MCF 10A (cell line): ENCODE results near the gene RBCK1. TPM values are rescaled to one million over a fixed set of nuclear protein-coding genes. Genes with fewer than 3 reads are reported as not detected.

Experiments
- BruUV-seq: library from RNA; stranded (reverse); fragments of 400-500 nt; replicated peaks from 2 replicates; lab custom pipeline; 2021; lab: Mats Ljungman, UMichigan
- CTCF ChIA-PET: fragments of 300-600 bp; sonication (Branson Sonifier 250); formaldehyde crosslinking; extraction: SDS; loops from one replicate; lab custom pipeline; 2021; ENCODE audit warnings: antibody characterized with exemption, inconsistent platforms; lab: Yijun Ruan, JAX
- POLR2A ChIA-PET: fragments of 300-600, 350-650 bp; sonication (Branson Sonifier 250); formaldehyde crosslinking; extraction: SDS; loops from one replicate; lab custom pipeline; 2020; ENCODE audit warnings: antibody characterized with exemption, inconsistent platforms; lab: Yijun Ruan, JAX
- DNase-seq: peaks from one replicate; pipeline ENCODE4 v3.0.0-alpha.2; 2018; ENCODE audit not compliant: unreplicated experiment
- H3K27ac Mint-ChIP-seq: one replicate; pipeline ENCODE4 v1.8.0; 2022; ENCODE audit warnings: mild to moderate bottlenecking, low read depth, mixed read lengths; ENCODE audit not compliant: unreplicated experiment
- H3K27me3 Mint-ChIP-seq: one replicate; pipeline ENCODE4 v1.8.0; 2022; ENCODE audit warnings: mixed read lengths; ENCODE audit not compliant: insufficient read depth, unreplicated experiment
- H3K36me3 Mint-ChIP-seq: one replicate; pipeline ENCODE4 v1.8.0; 2022; ENCODE audit warnings: mild to moderate bottlenecking, moderate library complexity, mixed read lengths; ENCODE audit not compliant: insufficient read depth, unreplicated experiment
- H3K4me1 Mint-ChIP-seq: one replicate; pipeline ENCODE4 v1.8.0; 2022; ENCODE audit warnings: mixed read lengths; ENCODE audit not compliant: insufficient read depth, unreplicated experiment
- H3K4me3 Mint-ChIP-seq: one replicate; pipeline ENCODE4 v1.8.0; 2022; ENCODE audit warnings: mild to moderate bottlenecking, moderate library complexity, mixed read lengths; ENCODE audit not compliant: unreplicated experiment
- H3K9me3 Mint-ChIP-seq: one replicate; pipeline ENCODE4 v1.8.0; 2022; ENCODE audit warnings: mixed read lengths; ENCODE audit not compliant: unreplicated experiment
- CTCF ChIP-seq: fragments of 200-600 bp; IDR thresholded peaks from one replicate; pipeline ENCODE4 v1.8.0; 2022; ENCODE audit warnings: antibody characterized with exemption, mild to moderate bottlenecking; ENCODE audit not compliant: unreplicated experiment
- intact Hi-C: fragments of 100-400 bp; cut with micrococcal nuclease; formaldehyde crosslinking; loops from 2 replicates; pipeline ENCODE4 v1.14.1; 2022
- total RNA-seq: library from RNA; stranded (reverse); gene quantifications from 2 replicates; pipeline ENCODE4 v1.2.3, GENCODE V29; 2022

RBCK1 gene
- total RNA-seq, 1 experiment from 2014 or later, result 353 TPM

- CTCF ChIA-PET, result interaction anchor here (0.6 to 10.0 kb wide), 32 partner anchors 7 to 747 kb away, joined by 3 to 118 read pairs (median 4); partner anchors contain the start of gene SOX12
- peak; percentile 67 for TF ChIP-seq CTCF
- H3K27me3 Mint-ChIP-seq, result no peaks in the 10 kb centered on the region
- H3K4me1 Mint-ChIP-seq, result peaks cover 7% of the 10 kb centered on the region
- no TSS peak for BruUV-seq
- no peak overlapping the region for H3K4me3 Mint-ChIP-seq
- H3K9me3 Mint-ChIP-seq, result no peaks in the 10 kb centered on the region
- intact Hi-C loops, result loop anchor here (1.0 to 2.0 kb wide), 3 partner anchors 23 to 77 kb away; partner anchors contain the start of gene RBCK1
- POLR2A ChIA-PET, result interaction anchor here (0.6 to 2.8 kb wide), 15 partner anchors 8 to 103 kb away, joined by 3 to 20 read pairs (median 4); no protein-coding TSS in a partner anchor
- peaks cover 73% of the 10 kb centered on the region for H3K36me3 Mint-ChIP-seq
- peak; percentile 77 for DNase-seq
- H3K27ac Mint-ChIP-seq, result no peak overlapping the region
Observed at GRCh38 chr20:431012-431904, 23.2 kb downstream of the RBCK1 start.

- POLR2A ChIA-PET, result interaction anchor here (0.9 to 2.8 kb wide), 11 partner anchors 9 to 70 kb away, joined by 3 to 20 read pairs (median 4); no protein-coding TSS in a partner anchor
- TF ChIP-seq CTCF, result no peak
- H3K9me3 Mint-ChIP-seq, result no peaks in the 10 kb centered on the region
- peaks cover 7% of the 10 kb centered on the region for H3K4me1 Mint-ChIP-seq
- H3K4me3 Mint-ChIP-seq, result no peak overlapping the region
- CTCF ChIA-PET, result interaction anchor here (0.6 to 10.0 kb wide), 19 partner anchors 9 to 398 kb away, joined by 3 to 118 read pairs (median 7); no protein-coding TSS in a partner anchor
- peaks cover 80% of the 10 kb centered on the region for H3K36me3 Mint-ChIP-seq
- intact Hi-C loops, result no loop called here
- BruUV-seq, result no TSS peak
- no peak for DNase-seq
- no peaks in the 10 kb centered on the region for H3K27me3 Mint-ChIP-seq
- no peak overlapping the region for H3K27ac Mint-ChIP-seq
Observed at GRCh38 chr20:432208-432607, 24.1 kb downstream of the RBCK1 start.

- H3K36me3 Mint-ChIP-seq, result peaks cover 79% of the 10 kb centered on the region
- BruUV-seq, result no TSS peak
- intact Hi-C loops, result no loop called here
Observed at GRCh38 chr20:432677-433299, 24.7 kb downstream of the RBCK1 start.

More at GRCh38 chr20:432677-433299, 24.7 kb downstream of the RBCK1 start:
- no peaks in the 10 kb centered on the region for H3K27me3 Mint-ChIP-seq
- peaks cover 7% of the 10 kb centered on the region for H3K4me1 Mint-ChIP-seq
- H3K9me3 Mint-ChIP-seq, result no peaks in the 10 kb centered on the region
- POLR2A ChIA-PET, result interaction anchor here (0.8 to 2.4 kb wide), 6 partner anchors 10 to 71 kb away, joined by 3 to 10 read pairs (median 5); no protein-coding TSS in a partner anchor
- H3K4me3 Mint-ChIP-seq, result no peak overlapping the region
- H3K27ac Mint-ChIP-seq, result peak overlapping the region; percentile 75
- CTCF ChIA-PET, result interaction anchor here (0.7 to 10.0 kb wide), 8 partner anchors 10 to 307 kb away, joined by 3 to 118 read pairs (median 6); no protein-coding TSS in a partner anchor
- TF ChIP-seq CTCF, result no peak
- DNase-seq, result no peak
